WTC11 (cell line): ENCODE data around the gene EEF2. TPM values are rescaled to one million over a fixed set of nuclear protein-coding genes. Genes with fewer than 3 reads are reported as not detected.

Experiments used
- ATF1 ChIP-seq: sonication (generic); formaldehyde crosslinking; IDR thresholded peaks from 2 replicates; pipeline ENCODE4 v1.8.1; 2023; ENCODE audit warnings: mild to moderate bottlenecking, moderate library complexity, missing genetic modification reagents
- ELF4 ChIP-seq: sonication (generic); formaldehyde crosslinking; IDR thresholded peaks from 2 replicates; pipeline ENCODE4 v1.8.1; 2022; ENCODE audit warnings: low read depth, mild to moderate bottlenecking, moderate library complexity, missing genetic modification reagents
- EMX1 ChIP-seq: fragments of 250-450 bp; sonication (Bioruptor Pico); IDR thresholded peaks from 2 replicates; pipeline ENCODE4 v1.8.0; 2021; ENCODE audit warnings: mild to moderate bottlenecking
- FOXK1 ChIP-seq: sonication (generic); formaldehyde crosslinking; IDR thresholded peaks from 2 replicates; pipeline ENCODE4 v1.8.0; 2022; ENCODE audit warnings: mild to moderate bottlenecking, moderate library complexity, missing genetic modification reagents
- GABPB1 ChIP-seq: sonication (generic); formaldehyde crosslinking; IDR thresholded peaks from 2 replicates; pipeline ENCODE4 v1.8.1; 2023; ENCODE audit warnings: mild to moderate bottlenecking, missing genetic modification reagents
- JAZF1 ChIP-seq: fragments of 250-450 bp; sonication (Bioruptor Pico); IDR thresholded peaks from 2 replicates; pipeline ENCODE4 v1.9.0; 2021; ENCODE audit warnings: moderate library complexity, mild to moderate bottlenecking, inconsistent platforms
- PRRX2 ChIP-seq: fragments of 250-450 bp; sonication (Bioruptor Pico); IDR thresholded peaks from 2 replicates; pipeline ENCODE4 v1.8.0; 2021; ENCODE audit warnings: mild to moderate bottlenecking
- TCF7 ChIP-seq: sonication (generic); formaldehyde crosslinking; IDR thresholded peaks from 2 replicates; pipeline ENCODE4 v1.8.0; 2022; ENCODE audit warnings: mild to moderate bottlenecking, low read depth, missing genetic modification reagents, moderate library complexity
- TEAD4 ChIP-seq: sonication (generic); formaldehyde crosslinking; IDR thresholded peaks from 2 replicates; pipeline ENCODE4 v1.8.0; 2022; ENCODE audit warnings: mild to moderate bottlenecking, missing genetic modification reagents
- TP53 ChIP-seq: sonication (generic); formaldehyde crosslinking; IDR thresholded peaks from 2 replicates; pipeline ENCODE4 v1.8.1; 2023; ENCODE audit warnings: mild to moderate bottlenecking, missing genetic modification reagents
- ZNF121 ChIP-seq: sonication (generic); formaldehyde crosslinking; IDR thresholded peaks from 2 replicates; pipeline ENCODE4 v1.8.0; 2023; ENCODE audit warnings: missing genetic modification reagents
- ZNF219 ChIP-seq: sonication (generic); formaldehyde crosslinking; IDR thresholded peaks from 2 replicates; pipeline ENCODE4 v1.8.0; 2023; ENCODE audit warnings: missing genetic modification reagents, mild to moderate bottlenecking, borderline replicate concordance
- ZNF317 ChIP-seq: sonication (generic); formaldehyde crosslinking; IDR thresholded peaks from 2 replicates; pipeline ENCODE4 v1.8.1; 2023; ENCODE audit warnings: low read depth, mild to moderate bottlenecking, moderate library complexity, missing genetic modification reagents, borderline replicate concordance
- ZNF423 ChIP-seq: fragments of 250-450 bp; sonication (Bioruptor Pico); IDR thresholded peaks from 2 replicates; pipeline ENCODE4 v2.1.2; 2022; ENCODE audit warnings: mild to moderate bottlenecking, moderate library complexity
- total RNA-seq: library from RNA; stranded (reverse); gene quantifications from 3 replicates; pipeline ENCODE4 v1.2.3, GENCODE V29; 2021
- TF ChIP-seq, protein P1 (sequence below): sonication (generic); formaldehyde crosslinking; IDR thresholded peaks from 2 replicates; pipeline ENCODE4 v1.8.0; 2022; ENCODE audit warnings: mild to moderate bottlenecking, missing genetic modification reagents
- TF ChIP-seq, protein P2 (sequence below): sonication (generic); formaldehyde crosslinking; IDR thresholded peaks from 2 replicates; pipeline ENCODE4 v1.8.1; 2022; ENCODE audit warnings: mild to moderate bottlenecking, missing genetic modification reagents, moderate library complexity, borderline replicate concordance
- TF ChIP-seq, protein P3 (sequence below): sonication (generic); formaldehyde crosslinking; IDR thresholded peaks from 2 replicates; pipeline ENCODE4 v1.8.1; 2023; ENCODE audit warnings: mild to moderate bottlenecking, moderate library complexity, missing genetic modification reagents
- TF ChIP-seq, protein P4 (sequence below): sonication (generic); formaldehyde crosslinking; conservative IDR thresholded peaks from 2 replicates; pipeline ENCODE4 v1.8.1; 2022; ENCODE audit warnings: mild to moderate bottlenecking, missing genetic modification reagents
- TF ChIP-seq, protein P5 (sequence below): sonication (generic); formaldehyde crosslinking; IDR thresholded peaks from 2 replicates; pipeline ENCODE4 v1.8.1; 2022; ENCODE audit warnings: missing genetic modification reagents, borderline replicate concordance
- TF ChIP-seq, protein P6 (sequence below): fragments of 250-450 bp; sonication (Bioruptor Pico); conservative IDR thresholded peaks from 2 replicates; pipeline ENCODE4 v1.9.0; 2021; ENCODE audit warnings: mild to moderate bottlenecking
- TF ChIP-seq, protein P7 (sequence below): fragments of 200-600 bp; IDR thresholded peaks from 2 replicates; pipeline ENCODE4 v1.8.0; 2022; ENCODE audit warnings: antibody characterized with exemption
- TF ChIP-seq, protein P8 (sequence below): fragments of 250-450 bp; sonication (Bioruptor Pico); IDR thresholded peaks from 2 replicates; pipeline ENCODE4 v2.1.2; 2022; ENCODE audit warnings: mild to moderate bottlenecking, moderate library complexity
- TF ChIP-seq, protein P9 (sequence below): sonication (generic); formaldehyde crosslinking; IDR thresholded peaks from 2 replicates; pipeline ENCODE4 v1.8.0; 2023; ENCODE audit warnings: missing genetic modification reagents
- TF ChIP-seq, protein P10 (sequence below): sonication (generic); formaldehyde crosslinking; IDR thresholded peaks from 2 replicates; pipeline ENCODE4 v1.8.1; 2023; ENCODE audit warnings: mild to moderate bottlenecking, missing genetic modification reagents, borderline replicate concordance

EEF2 gene
- total RNA-seq, 1 experiment from 2014 or later = 3,572 TPM

DNA sequence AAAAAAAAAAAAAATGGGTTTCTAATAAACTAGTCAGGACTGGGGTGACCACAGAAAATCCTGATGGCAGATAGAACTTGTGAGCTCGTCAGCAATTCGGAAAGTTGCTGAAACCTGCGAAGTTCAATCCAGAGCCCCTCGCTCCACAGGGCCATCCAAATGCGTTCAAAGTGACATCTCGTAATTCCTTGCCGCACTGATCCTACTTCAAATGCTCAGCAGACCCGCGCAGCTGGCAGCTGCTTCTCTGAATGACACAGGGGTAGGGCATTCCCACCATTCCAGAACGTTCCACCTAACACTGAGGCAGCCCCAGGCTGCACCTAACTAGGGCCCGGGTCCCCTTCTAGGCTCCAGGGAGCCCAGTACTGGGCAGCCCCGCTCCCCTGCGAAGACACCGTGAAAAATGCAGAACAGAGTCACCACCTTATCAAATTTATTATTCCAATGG is 9.6 kb downstream of the EEF2 start (continued):
- no peak for TF ChIP-seq ZNF219 (CRISPR knock-in tag)
- no peak for TF ChIP-seq GABPB1 (CRISPR knock-in tag)
- TF ChIP-seq TEAD4 (CRISPR knock-in tag) = no peak
- TF ChIP-seq TCF7 = no peak
- TF ChIP-seq PRRX2 = peak; percentile 41; the same call in 1 of the 2 replicates
- TF ChIP-seq, protein P1, sequence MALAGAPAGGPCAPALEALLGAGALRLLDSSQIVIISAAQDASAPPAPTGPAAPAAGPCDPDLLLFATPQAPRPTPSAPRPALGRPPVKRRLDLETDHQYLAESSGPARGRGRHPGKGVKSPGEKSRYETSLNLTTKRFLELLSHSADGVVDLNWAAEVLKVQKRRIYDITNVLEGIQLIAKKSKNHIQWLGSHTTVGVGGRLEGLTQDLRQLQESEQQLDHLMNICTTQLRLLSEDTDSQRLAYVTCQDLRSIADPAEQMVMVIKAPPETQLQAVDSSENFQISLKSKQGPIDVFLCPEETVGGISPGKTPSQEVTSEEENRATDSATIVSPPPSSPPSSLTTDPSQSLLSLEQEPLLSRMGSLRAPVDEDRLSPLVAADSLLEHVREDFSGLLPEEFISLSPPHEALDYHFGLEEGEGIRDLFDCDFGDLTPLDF (CRISPR knock-in tag) = no peak
- TF ChIP-seq TP53 (CRISPR knock-in tag) = no peak
- TF ChIP-seq, protein P2, sequence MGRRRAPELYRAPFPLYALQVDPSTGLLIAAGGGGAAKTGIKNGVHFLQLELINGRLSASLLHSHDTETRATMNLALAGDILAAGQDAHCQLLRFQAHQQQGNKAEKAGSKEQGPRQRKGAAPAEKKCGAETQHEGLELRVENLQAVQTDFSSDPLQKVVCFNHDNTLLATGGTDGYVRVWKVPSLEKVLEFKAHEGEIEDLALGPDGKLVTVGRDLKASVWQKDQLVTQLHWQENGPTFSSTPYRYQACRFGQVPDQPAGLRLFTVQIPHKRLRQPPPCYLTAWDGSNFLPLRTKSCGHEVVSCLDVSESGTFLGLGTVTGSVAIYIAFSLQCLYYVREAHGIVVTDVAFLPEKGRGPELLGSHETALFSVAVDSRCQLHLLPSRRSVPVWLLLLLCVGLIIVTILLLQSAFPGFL (CRISPR knock-in tag) = no peak
- TF ChIP-seq ZNF317 = no peak
- TF ChIP-seq ELF4 (CRISPR knock-in tag) = no peak
- TF ChIP-seq, protein P3, sequence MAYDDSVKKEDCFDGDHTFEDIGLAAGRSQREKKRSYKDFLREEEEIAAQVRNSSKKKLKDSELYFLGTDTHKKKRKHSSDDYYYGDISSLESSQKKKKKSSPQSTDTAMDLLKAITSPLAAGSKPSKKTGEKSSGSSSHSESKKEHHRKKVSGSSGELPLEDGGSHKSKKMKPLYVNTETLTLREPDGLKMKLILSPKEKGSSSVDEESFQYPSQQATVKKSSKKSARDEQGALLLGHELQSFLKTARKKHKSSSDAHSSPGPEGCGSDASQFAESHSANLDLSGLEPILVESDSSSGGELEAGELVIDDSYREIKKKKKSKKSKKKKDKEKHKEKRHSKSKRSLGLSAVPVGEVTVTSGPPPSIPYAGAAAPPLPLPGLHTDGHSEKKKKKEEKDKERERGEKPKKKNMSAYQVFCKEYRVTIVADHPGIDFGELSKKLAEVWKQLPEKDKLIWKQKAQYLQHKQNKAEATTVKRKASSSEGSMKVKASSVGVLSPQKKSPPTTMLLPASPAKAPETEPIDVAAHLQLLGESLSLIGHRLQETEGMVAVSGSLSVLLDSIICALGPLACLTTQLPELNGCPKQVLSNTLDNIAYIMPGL (CRISPR knock-in tag) = no peak
- no peak for TF ChIP-seq JAZF1 (CRISPR knock-in tag)
- TF ChIP-seq, protein P4, sequence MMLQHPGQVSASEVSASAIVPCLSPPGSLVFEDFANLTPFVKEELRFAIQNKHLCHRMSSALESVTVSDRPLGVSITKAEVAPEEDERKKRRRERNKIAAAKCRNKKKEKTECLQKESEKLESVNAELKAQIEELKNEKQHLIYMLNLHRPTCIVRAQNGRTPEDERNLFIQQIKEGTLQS = no peak
- no peak for TF ChIP-seq ATF1
- TF ChIP-seq ZNF121 (CRISPR knock-in tag) = no peak
- TF ChIP-seq, protein P5, sequence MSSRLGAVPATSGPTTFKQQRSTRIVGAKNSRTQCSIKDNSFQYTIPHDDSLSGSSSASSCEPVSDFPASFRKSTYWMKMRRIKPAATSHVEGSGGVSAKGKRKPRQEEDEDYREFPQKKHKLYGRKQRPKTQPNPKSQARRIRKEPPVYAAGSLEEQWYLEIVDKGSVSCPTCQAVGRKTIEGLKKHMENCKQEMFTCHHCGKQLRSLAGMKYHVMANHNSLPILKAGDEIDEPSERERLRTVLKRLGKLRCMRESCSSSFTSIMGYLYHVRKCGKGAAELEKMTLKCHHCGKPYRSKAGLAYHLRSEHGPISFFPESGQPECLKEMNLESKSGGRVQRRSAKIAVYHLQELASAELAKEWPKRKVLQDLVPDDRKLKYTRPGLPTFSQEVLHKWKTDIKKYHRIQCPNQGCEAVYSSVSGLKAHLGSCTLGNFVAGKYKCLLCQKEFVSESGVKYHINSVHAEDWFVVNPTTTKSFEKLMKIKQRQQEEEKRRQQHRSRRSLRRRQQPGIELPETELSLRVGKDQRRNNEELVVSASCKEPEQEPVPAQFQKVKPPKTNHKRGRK = no peak
- TF ChIP-seq FOXK1 (CRISPR knock-in tag) = no peak
- TF ChIP-seq, protein P6, sequence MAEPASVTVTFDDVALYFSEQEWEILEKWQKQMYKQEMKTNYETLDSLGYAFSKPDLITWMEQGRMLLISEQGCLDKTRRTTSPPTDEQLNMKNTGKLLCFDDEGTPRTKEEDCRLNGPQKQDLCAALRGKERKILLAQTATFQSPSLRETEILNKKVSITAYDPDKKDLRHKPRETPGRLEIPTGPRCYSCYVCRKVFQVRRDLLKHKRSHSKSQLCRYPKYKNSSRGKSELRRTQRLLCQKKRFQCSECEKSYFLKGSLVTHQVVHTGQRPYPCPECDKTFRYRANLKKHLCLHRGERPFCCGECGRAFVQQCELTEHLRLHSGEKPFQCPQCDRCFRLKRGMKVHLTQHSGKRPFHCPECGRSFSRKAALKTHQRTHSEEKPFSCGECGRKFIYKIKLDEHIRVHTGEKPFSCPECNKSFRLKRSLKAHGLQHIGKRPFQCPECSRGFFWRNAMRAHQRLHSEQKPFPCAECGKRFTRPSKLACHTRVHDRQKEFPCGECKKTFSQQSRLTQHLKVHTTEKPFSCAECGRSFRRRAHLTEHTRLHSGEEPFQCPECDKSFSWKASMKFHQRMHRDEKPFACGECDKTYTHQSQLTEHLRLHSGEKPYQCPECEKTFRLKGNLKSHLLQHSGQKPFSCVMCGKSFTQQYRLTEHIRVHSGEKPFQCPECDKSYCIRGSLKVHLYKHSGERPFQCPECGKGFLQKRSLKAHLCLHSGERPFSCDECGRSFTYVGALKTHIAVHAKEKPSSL = no peak
- TF ChIP-seq ZNF423 (CRISPR knock-in tag) = no peak
- TF ChIP-seq, protein P7, sequence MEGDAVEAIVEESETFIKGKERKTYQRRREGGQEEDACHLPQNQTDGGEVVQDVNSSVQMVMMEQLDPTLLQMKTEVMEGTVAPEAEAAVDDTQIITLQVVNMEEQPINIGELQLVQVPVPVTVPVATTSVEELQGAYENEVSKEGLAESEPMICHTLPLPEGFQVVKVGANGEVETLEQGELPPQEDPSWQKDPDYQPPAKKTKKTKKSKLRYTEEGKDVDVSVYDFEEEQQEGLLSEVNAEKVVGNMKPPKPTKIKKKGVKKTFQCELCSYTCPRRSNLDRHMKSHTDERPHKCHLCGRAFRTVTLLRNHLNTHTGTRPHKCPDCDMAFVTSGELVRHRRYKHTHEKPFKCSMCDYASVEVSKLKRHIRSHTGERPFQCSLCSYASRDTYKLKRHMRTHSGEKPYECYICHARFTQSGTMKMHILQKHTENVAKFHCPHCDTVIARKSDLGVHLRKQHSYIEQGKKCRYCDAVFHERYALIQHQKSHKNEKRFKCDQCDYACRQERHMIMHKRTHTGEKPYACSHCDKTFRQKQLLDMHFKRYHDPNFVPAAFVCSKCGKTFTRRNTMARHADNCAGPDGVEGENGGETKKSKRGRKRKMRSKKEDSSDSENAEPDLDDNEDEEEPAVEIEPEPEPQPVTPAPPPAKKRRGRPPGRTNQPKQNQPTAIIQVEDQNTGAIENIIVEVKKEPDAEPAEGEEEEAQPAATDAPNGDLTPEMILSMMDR = no peak
- TF ChIP-seq EMX1 (CRISPR knock-in tag) = peak; percentile 53; the same call in 1 of the 2 replicates
- TF ChIP-seq, protein P8, sequence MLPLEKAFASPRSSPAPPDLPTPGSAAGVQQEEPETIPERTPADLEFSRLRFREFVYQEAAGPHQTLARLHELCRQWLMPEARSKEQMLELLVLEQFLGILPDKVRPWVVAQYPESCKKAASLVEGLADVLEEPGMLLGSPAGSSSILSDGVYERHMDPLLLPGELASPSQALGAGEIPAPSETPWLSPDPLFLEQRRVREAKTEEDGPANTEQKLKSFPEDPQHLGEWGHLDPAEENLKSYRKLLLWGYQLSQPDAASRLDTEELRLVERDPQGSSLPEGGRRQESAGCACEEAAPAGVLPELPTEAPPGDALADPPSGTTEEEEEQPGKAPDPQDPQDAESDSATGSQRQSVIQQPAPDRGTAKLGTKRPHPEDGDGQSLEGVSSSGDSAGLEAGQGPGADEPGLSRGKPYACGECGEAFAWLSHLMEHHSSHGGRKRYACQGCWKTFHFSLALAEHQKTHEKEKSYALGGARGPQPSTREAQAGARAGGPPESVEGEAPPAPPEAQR (CRISPR knock-in tag) = no peak
- TF ChIP-seq, protein P9, sequence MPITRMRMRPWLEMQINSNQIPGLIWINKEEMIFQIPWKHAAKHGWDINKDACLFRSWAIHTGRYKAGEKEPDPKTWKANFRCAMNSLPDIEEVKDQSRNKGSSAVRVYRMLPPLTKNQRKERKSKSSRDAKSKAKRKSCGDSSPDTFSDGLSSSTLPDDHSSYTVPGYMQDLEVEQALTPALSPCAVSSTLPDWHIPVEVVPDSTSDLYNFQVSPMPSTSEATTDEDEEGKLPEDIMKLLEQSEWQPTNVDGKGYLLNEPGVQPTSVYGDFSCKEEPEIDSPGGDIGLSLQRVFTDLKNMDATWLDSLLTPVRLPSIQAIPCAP (CRISPR knock-in tag) = no peak
- TF ChIP-seq, protein P10, sequence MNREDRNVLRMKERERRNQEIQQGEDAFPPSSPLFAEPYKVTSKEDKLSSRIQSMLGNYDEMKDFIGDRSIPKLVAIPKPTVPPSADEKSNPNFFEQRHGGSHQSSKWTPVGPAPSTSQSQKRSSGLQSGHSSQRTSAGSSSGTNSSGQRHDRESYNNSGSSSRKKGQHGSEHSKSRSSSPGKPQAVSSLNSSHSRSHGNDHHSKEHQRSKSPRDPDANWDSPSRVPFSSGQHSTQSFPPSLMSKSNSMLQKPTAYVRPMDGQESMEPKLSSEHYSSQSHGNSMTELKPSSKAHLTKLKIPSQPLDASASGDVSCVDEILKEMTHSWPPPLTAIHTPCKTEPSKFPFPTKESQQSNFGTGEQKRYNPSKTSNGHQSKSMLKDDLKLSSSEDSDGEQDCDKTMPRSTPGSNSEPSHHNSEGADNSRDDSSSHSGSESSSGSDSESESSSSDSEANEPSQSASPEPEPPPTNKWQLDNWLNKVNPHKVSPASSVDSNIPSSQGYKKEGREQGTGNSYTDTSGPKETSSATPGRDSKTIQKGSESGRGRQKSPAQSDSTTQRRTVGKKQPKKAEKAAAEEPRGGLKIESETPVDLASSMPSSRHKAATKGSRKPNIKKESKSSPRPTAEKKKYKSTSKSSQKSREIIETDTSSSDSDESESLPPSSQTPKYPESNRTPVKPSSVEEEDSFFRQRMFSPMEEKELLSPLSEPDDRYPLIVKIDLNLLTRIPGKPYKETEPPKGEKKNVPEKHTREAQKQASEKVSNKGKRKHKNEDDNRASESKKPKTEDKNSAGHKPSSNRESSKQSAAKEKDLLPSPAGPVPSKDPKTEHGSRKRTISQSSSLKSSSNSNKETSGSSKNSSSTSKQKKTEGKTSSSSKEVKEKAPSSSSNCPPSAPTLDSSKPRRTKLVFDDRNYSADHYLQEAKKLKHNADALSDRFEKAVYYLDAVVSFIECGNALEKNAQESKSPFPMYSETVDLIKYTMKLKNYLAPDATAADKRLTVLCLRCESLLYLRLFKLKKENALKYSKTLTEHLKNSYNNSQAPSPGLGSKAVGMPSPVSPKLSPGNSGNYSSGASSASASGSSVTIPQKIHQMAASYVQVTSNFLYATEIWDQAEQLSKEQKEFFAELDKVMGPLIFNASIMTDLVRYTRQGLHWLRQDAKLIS (CRISPR knock-in tag) = no peak
